IPS DF 4.7 (cell line): ENCODE measurements around the gene CTIF.

Experiments used
- DNase-seq: peaks from one replicate; pipeline ENCODE4 v3.0.0-alpha.2; 2013; ENCODE audit warnings: low spot score; ENCODE audit errors: extremely low read depth

The CTIF gene

DNA sequence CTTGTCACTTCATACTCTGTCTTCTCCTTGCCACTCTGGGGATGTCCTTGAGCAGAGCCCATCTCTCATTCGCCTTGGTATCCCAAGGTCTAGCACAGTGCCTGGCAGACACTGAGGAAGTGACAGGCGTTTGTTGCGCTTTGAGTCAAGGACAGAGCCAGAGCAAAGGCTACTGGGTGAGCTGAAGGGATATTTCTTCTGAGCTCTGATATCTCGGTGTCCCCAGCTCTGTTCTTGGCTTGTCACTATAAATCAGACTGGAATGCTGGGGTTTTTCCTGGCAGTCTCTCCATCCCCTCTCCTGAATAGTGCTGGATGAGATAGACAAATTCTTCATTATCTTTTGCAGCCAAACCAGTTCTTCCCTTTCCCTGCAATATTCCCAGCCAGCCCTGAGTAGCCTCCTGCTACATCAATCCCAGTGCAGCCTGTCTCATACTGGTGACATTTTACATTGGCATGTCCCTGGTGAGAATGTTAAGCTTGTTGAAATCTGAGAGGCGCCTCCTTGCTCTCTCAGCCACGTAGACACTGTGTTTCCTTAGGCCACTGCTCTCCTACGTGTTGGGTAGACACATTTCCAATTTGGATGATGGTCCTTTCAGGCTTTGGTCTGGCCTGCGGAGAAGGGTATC, 61.7 kb downstream of the CTIF start:
- DNase-seq, result no peak

- no peak for DNase-seq
Measured at GRCh38 chr18:48601343-48601742, 62.5 kb downstream of the CTIF start.

GRCh38 chr18:48602759-48603390, 64.0 kb downstream of the CTIF start:
- no peak for DNase-seq

- no peak for DNase-seq
Measured at GRCh38 chr18:48605408-48605845, 66.6 kb downstream of the CTIF start.

GRCh38 chr18:48607056-48607984, 68.5 kb downstream of the CTIF start:
- DNase-seq, result no peak

- DNase-seq, result no peak
Measured at GRCh38 chr18:48608581-48608980, 69.8 kb downstream of the CTIF start.

GRCh38 chr18:48609114-48609513, 70.3 kb downstream of the CTIF start:
- DNase-seq, result no peak

- no peak for DNase-seq
Measured at GRCh38 chr18:48609820-48610815, 71.3 kb downstream of the CTIF start.

- DNase-seq, result no peak
Measured at GRCh38 chr18:48611203-48611602, 72.4 kb downstream of the CTIF start.

DNA sequence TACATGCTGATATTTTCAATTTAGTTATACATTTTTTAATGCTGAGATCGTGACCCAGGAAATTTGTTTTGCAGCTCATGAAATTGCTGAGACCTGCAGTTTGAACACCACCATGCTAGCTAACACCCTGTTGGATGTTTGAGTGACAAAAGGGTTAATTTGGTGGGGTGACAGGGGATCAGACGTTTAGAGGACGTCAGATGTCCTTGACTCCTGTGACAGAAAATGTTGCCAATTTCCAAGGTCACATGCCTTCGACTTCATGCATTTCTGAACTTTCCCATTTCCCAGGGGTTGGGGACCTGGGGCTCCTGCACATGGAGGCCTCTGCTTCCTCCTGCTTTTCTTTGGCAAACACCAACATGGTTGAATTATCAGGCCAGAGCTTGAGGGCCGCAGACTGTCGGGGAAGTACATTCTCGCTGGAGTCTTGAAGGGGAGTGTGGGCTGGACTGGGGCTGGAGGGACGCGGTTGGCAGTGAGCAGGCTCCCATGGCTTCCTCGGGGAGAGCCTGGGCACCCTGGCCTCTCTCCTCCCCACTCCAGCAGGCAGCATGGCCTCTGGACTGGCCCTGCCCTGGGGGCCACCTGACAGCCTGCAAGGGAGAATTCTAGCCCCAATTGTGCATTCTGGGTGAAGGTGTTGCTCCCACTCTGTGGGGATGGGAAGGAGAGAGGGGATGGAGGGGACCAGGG, 73.1 kb downstream of the CTIF start:
- DNase-seq, result no peak

- DNase-seq, result no peak
Measured at GRCh38 chr18:48612511-48612910, 73.7 kb downstream of the CTIF start.

- no peak for DNase-seq
Measured at GRCh38 chr18:48612917-48613316, 74.1 kb downstream of the CTIF start.

DNA sequence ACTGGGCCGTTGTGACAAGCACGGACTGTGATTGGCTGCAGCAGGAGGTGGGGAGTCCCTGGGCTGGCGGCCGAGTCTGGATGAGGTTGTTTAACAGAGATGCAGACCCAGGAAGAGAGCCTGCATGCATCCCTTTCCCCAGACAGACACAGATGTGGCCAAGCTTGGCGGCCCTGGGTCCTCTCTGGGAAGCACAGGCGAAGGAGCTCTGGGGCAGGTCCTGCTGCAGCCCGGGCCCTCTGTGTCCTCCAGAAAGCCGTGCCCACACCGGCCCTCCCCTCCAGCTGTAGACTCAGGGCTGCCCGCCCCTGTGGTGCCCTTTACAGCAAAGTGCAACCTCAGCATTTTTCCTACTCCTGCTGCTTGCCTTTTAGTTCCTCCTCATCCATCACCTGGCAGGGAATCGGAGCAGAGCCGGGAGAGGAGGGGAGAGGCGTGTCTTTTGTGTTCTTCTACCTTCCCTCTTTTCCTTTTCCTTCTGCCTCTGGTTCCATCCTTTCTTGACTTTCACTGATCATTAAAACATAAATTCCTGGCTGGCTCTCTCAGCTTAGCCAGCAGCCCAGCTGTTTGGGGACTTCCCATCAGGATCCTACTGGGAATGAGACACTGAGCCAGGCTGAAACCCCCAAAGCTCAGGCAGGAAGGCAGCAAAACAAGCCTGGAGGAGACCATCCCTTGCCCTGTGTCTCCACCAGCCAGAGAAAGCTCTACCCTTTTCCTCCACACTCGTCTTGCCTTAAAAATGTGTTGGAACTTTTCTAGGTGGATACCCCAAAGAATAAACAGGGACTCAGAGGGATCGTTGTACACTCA, 75.0 kb downstream of the CTIF start:
- DNase-seq, result no peak

DNA sequence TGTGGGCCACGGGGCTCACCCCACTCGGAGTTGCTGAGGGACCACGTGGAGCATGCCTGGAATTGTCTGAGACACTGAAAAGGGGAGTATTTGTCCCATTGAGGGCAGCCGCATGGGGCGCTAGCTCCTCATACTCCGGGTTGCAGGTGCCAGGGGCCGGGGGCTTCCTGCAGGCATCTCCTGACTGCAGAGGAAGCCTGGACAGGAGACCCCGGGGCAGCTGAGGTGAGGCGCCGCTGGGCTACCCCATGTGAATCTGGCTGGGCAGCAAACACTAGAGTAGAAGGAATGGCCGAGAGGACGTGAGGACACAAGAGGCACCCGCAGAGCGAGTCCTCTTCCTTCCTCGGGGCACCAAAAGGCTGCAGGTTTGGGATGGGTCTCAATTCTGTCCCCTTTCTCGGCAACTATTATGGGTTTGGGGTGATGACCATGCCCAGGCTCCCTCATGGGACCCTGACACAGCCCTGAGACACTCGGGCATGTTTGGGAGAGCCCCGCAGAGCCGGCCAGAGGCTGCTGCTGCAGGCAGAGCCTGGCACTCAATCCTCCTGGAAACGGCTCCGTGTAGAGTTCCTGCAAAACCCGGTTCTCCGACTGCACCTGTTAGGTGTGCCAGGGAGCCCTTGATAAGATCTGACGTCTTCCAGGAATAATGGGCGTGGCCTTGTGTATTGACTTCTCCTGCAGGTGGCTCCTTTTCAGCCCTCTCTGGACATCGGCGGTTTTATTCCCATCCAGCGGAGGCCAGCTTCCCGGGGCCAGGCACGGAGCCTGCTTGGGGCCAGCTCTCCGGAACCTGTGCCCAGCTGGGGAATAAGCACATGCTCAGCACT, 77.0 kb downstream of the CTIF start:
- DNase-seq, result no peak

DNA sequence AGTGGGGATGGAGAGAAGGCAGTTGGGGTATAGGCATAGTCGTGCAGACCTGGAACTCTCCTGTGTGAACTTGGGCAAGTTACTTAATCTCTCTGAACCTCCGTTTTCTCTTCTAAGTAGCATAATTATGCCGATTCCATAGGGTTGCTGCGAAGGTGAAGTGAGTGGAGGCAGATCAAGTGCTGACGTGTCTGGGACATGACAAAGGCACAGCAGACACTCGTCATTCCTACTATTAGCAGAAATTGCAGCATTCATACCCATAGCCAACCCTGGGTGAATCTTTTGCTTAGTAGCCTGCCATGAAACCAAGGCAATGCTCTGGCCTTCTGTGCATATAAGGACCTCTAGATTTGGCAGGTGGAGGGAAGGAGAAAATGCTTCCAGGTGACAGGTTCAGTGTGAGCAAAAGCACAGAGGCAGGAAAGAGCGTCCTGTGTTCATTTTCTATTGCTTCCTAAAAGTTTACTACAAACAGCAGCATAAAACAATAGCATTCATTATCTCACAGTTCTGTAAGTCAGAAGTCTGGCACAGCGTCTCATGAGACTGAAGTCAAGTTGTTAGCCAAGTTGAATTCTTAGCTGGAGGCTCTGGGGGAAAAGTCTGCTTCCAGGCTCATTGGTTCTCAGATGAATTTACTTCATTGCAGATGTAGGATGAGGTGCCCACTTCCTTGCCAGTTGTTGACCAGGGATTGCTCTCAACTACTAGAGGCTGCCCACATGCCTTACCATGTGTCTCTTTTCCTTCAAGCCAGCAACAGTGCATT, 77.8 kb downstream of the CTIF start:
- DNase-seq, result no peak

- no peak for DNase-seq
Measured at GRCh38 chr18:48617844-48618497, 79.1 kb downstream of the CTIF start.

- DNase-seq, result no peak
Measured at GRCh38 chr18:48619016-48619415, 80.2 kb downstream of the CTIF start.
